Measurements from ENCODE around the gene SLC1A7. TPM values are rescaled to one million over a fixed set of nuclear protein-coding genes. Genes with fewer than 3 reads are reported as not detected.

Gene SLC1A7
- total RNA-seq, 1 donor from 2014 or later = not detected

- H3K9ac ChIP-seq (ENCODE audit: low read depth in 1 of 3, low read length in 3 of 3) = no peak overlapping the region
- no peak overlapping the region for H3K27ac ChIP-seq (ENCODE audit: low read depth, low read length)
- H3K36me3 ChIP-seq (ENCODE audit: control insufficient read depth in 3 of 3, insufficient read depth in 3 of 3, low read length in 3 of 3) = peaks cover 0 to 3% (median 0%) of the 10 kb centered on the region in 3 donors
- no peaks in the 10 kb centered on the region for H3K9me3 ChIP-seq (ENCODE audit: control insufficient read depth in 3 of 3, low read length in 3 of 3)
- H3K4me1 ChIP-seq (ENCODE audit: control insufficient read depth in 3 of 3, insufficient read depth in 3 of 3, low read length in 3 of 3) = peaks cover 0 to 5% (median 3%) of the 10 kb centered on the region in 3 donors
- H3K27me3 ChIP-seq (ENCODE audit: control insufficient read depth in 3 of 3, insufficient read depth in 3 of 3, low read length in 3 of 3) = peaks cover 11 to 23% (median 17%) of the 10 kb centered on the region in 3 donors
- no peak overlapping the region for H3K4me3 ChIP-seq (ENCODE audit: low read length in 3 of 3)
Measured at GRCh38 chr1:53066891-53067738, 75.3 kb downstream of the SLC1A7 start.

GRCh38 chr1:53066488-53066887 lies 76.0 kb downstream of the SLC1A7 start:
- H3K4me1 ChIP-seq (ENCODE audit: control insufficient read depth in 3 of 3, insufficient read depth in 3 of 3, low read length in 3 of 3) = peaks cover under 1 to 8% (median 5%) of the 10 kb centered on the region in 3 donors
- H3K36me3 ChIP-seq (ENCODE audit: control insufficient read depth in 3 of 3, insufficient read depth in 3 of 3, low read length in 3 of 3) = peaks cover 0 to 3% (median 0%) of the 10 kb centered on the region in 3 donors
- H3K4me3 ChIP-seq (ENCODE audit: low read length in 3 of 3) = no peak overlapping the region
- H3K27ac ChIP-seq (ENCODE audit: low read depth, low read length) = no peak overlapping the region
- peaks cover 14 to 26% (median 20%) of the 10 kb centered on the region in 3 donors for H3K27me3 ChIP-seq (ENCODE audit: control insufficient read depth in 3 of 3, insufficient read depth in 3 of 3, low read length in 3 of 3)
- H3K9ac ChIP-seq (ENCODE audit: low read depth in 1 of 3, low read length in 3 of 3) = no peak overlapping the region
- H3K9me3 ChIP-seq (ENCODE audit: control insufficient read depth in 3 of 3, low read length in 3 of 3) = no peaks in the 10 kb centered on the region

- Histone ChIP-seq H3K27ac (ENCODE audit: low read depth, low read length) (no peak overlapping the region), H3K4me1 (ENCODE audit: control insufficient read depth in 3 of 3, insufficient read depth in 3 of 3, low read length in 3 of 3) (peaks cover 3 to 14% (median 10%) of the 10 kb centered on the region in 3 donors), H3K27me3 (ENCODE audit: control insufficient read depth in 3 of 3, insufficient read depth in 3 of 3, low read length in 3 of 3) (peaks cover 19 to 36% (median 31%) of the 10 kb centered on the region in 3 donors), H3K9ac (ENCODE audit: low read depth in 1 of 3, low read length in 3 of 3) (no peak overlapping the region), H3K4me3 (ENCODE audit: low read length in 3 of 3) (no peak overlapping the region), H3K9me3 (ENCODE audit: control insufficient read depth in 3 of 3, low read length in 3 of 3) (no peaks in the 10 kb centered on the region), H3K36me3 (ENCODE audit: control insufficient read depth in 3 of 3, insufficient read depth in 3 of 3, low read length in 3 of 3) (peaks cover 0 to 3% (median 0%) of the 10 kb centered on the region in 3 donors)
Measured at GRCh38 chr1:53065391-53065790, 77.0 kb downstream of the SLC1A7 start.

DNA sequence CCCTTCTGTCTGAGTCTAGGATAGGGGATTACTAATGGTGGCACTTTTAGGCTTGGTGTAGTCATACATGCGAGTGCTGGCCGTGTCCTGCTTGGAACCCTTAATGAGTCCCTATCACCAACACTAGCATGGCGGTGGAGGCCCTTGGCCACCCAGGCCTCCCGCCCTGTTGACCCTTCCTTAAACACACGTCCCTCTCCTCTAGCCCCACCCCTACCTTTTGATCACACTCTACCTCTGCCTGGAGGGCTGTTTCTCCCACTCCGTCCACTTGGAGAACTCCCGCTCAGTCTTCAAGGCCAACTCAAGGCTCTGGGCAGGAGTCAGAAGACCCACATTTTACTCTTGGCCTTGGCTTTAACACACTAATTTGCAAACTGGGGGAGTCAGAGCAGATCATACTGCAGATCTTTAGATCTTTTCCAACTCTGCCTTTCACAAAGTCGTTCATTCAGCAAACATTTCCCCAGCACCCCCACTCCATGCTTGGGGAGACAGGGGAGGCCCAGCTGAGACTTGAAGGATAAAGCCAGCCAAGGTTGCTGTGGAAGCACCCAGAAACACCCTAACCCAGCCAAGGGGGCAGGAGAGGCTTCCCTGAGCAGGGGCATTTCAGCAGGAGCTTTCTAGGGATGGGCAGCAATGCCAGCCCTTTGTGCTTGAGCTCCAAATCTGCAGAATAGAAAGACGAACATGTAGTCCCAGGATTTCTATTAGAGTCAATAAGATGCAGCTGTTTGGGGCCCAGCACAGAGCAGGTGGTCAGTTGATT lies 78.5 kb downstream of the SLC1A7 start:
- Histone ChIP-seq H3K9me3 (ENCODE audit: control insufficient read depth in 3 of 3, low read length in 3 of 3) (no peaks in the 10 kb centered on the region), H3K4me1 (ENCODE audit: control insufficient read depth in 3 of 3, insufficient read depth in 3 of 3, low read length in 3 of 3) (peaks cover 3 to 14% (median 10%) of the 10 kb centered on the region in 3 donors), H3K36me3 (ENCODE audit: control insufficient read depth in 3 of 3, insufficient read depth in 3 of 3, low read length in 3 of 3) (peaks cover 0 to 3% (median 0%) of the 10 kb centered on the region in 3 donors), H3K27me3 (ENCODE audit: control insufficient read depth in 3 of 3, insufficient read depth in 3 of 3, low read length in 3 of 3) (peaks cover 19 to 39% (median 37%) of the 10 kb centered on the region in 3 donors), H3K4me3 (ENCODE audit: low read length in 3 of 3) (peak overlapping the region in 2 of 3 donors; percentile 7 to 41), H3K27ac (ENCODE audit: low read depth, low read length) (no peak overlapping the region), H3K9ac (ENCODE audit: low read depth in 1 of 3, low read length in 3 of 3) (no peak overlapping the region)

GRCh38 chr1:53062708-53063591 lies 79.5 kb downstream of the SLC1A7 start:
- no peaks in the 10 kb centered on the region for H3K36me3 ChIP-seq (ENCODE audit: control insufficient read depth in 3 of 3, insufficient read depth in 3 of 3, low read length in 3 of 3)
- H3K9me3 ChIP-seq (ENCODE audit: control insufficient read depth in 3 of 3, low read length in 3 of 3) = no peaks in the 10 kb centered on the region
- no peak overlapping the region for H3K27ac ChIP-seq (ENCODE audit: low read depth, low read length)
- peaks cover 19 to 40% (median 39%) of the 10 kb centered on the region in 3 donors for H3K27me3 ChIP-seq (ENCODE audit: control insufficient read depth in 3 of 3, insufficient read depth in 3 of 3, low read length in 3 of 3)
- peak overlapping the region in 2 of 3 donors; percentile 12 to 54 for H3K9ac ChIP-seq (ENCODE audit: low read depth in 1 of 3, low read length in 3 of 3)
- H3K4me3 ChIP-seq (ENCODE audit: low read length in 3 of 3) = peak overlapping the region; percentile 49 to 52 (median 49)
- peaks cover 3 to 14% (median 10%) of the 10 kb centered on the region in 3 donors for H3K4me1 ChIP-seq (ENCODE audit: control insufficient read depth in 3 of 3, insufficient read depth in 3 of 3, low read length in 3 of 3)

- peak within 1 kb of the TSS in 2 of 3 donors; percentile 12 to 54 for H3K9ac ChIP-seq (ENCODE audit: low read depth in 1 of 3, low read length in 3 of 3)
- peaks cover 3 to 14% (median 10%) of the 10 kb centered on the region in 3 donors for H3K4me1 ChIP-seq (ENCODE audit: control insufficient read depth in 3 of 3, insufficient read depth in 3 of 3, low read length in 3 of 3)
- no peaks in the 10 kb centered on the region for H3K9me3 ChIP-seq (ENCODE audit: control insufficient read depth in 3 of 3, low read length in 3 of 3)
- peak within 1 kb of the TSS; percentile 65 for H3K27ac ChIP-seq (ENCODE audit: low read depth, low read length)
- H3K4me3 ChIP-seq (ENCODE audit: low read length in 3 of 3) = peak within 1 kb of the TSS; percentile 49 to 52 (median 49)
- no peaks in the 10 kb centered on the region for H3K36me3 ChIP-seq (ENCODE audit: control insufficient read depth in 3 of 3, insufficient read depth in 3 of 3, low read length in 3 of 3)
- peaks cover 19 to 40% (median 39%) of the 10 kb centered on the region in 3 donors for H3K27me3 ChIP-seq (ENCODE audit: control insufficient read depth in 3 of 3, insufficient read depth in 3 of 3, low read length in 3 of 3)
Measured at GRCh38 chr1:53061859-53062707, 80.4 kb downstream of the SLC1A7 start, which contains the start of gene PODN. TSS of gene PODN (plus strand) at chr1:53062213. CDS start at chr1:53069856, 7,643 bp downstream.

- no peaks in the 10 kb centered on the region for H3K9me3 ChIP-seq (ENCODE audit: control insufficient read depth in 3 of 3, low read length in 3 of 3)
- peak overlapping the region; percentile 65 for H3K27ac ChIP-seq (ENCODE audit: low read depth, low read length)
- peaks cover 3 to 14% (median 9%) of the 10 kb centered on the region in 3 donors for H3K4me1 ChIP-seq (ENCODE audit: control insufficient read depth in 3 of 3, insufficient read depth in 3 of 3, low read length in 3 of 3)
Measured at GRCh38 chr1:53061123-53061858, 81.1 kb downstream of the SLC1A7 start.

GRCh38 chr1:53060579-53060978 lies 81.9 kb downstream of the SLC1A7 start:
- H3K4me1 ChIP-seq (ENCODE audit: control insufficient read depth in 3 of 3, insufficient read depth in 3 of 3, low read length in 3 of 3) = peaks cover 3 to 14% (median 9%) of the 10 kb centered on the region in 3 donors
- peak overlapping the region in 1 of 3 donors; percentile 14 for H3K4me3 ChIP-seq (ENCODE audit: low read length in 3 of 3)
- peak overlapping the region; percentile 65 for H3K27ac ChIP-seq (ENCODE audit: low read depth, low read length)
- no peaks in the 10 kb centered on the region for H3K9me3 ChIP-seq (ENCODE audit: control insufficient read depth in 3 of 3, low read length in 3 of 3)
- H3K27me3 ChIP-seq (ENCODE audit: control insufficient read depth in 3 of 3, insufficient read depth in 3 of 3, low read length in 3 of 3) = peaks cover 18 to 40% (median 38%) of the 10 kb centered on the region in 3 donors
- H3K9ac ChIP-seq (ENCODE audit: low read depth in 1 of 3, low read length in 3 of 3) = no peak overlapping the region
- H3K36me3 ChIP-seq (ENCODE audit: control insufficient read depth in 3 of 3, insufficient read depth in 3 of 3, low read length in 3 of 3) = no peaks in the 10 kb centered on the region

More at GRCh38 chr1:53061123-53061858, 81.1 kb downstream of the SLC1A7 start:
- peaks cover 19 to 40% (median 39%) of the 10 kb centered on the region in 3 donors for H3K27me3 ChIP-seq (ENCODE audit: control insufficient read depth in 3 of 3, insufficient read depth in 3 of 3, low read length in 3 of 3)
- peak overlapping the region in 2 of 3 donors; percentile 41 to 48 for H3K4me3 ChIP-seq (ENCODE audit: low read length in 3 of 3)
- peak overlapping the region in 1 of 3 donors; percentile 54 for H3K9ac ChIP-seq (ENCODE audit: low read depth in 1 of 3, low read length in 3 of 3)
- no peaks in the 10 kb centered on the region for H3K36me3 ChIP-seq (ENCODE audit: control insufficient read depth in 3 of 3, insufficient read depth in 3 of 3, low read length in 3 of 3)
